GM19468 (cell line): ENCODE measurements around the gene SLC1A3.

Experiments used
- ATAC-seq: cut with Tn5 transposase; IDR thresholded peaks from one replicate; pipeline ENCODE4 v1.9.1; 2021; ENCODE audit warnings: mild to moderate bottlenecking, moderate library complexity, moderate number of reproducible peaks; ENCODE audit not compliant: unreplicated experiment; ENCODE audit errors: extremely low read depth

The SLC1A3 gene

DNA sequence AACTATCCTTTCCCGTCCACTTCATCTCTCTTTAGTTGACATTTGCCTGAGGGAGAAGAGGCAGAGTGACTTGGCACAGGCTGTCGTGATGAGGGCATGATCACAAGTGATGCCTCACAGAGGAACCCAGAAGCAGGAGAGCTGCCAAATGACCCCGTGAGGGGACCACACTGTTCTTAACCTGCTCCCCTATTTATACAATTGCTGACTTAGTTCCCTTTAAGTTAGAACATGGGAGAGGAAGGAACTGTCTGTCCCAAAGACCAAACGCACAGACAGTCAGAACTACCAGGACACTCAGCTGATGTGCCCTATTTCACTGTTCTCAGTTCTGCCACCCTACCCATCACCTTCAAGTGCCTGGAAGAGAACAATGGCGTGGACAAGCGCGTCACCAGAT lies 73.7 kb downstream of the SLC1A3 start:
- ATAC-seq: no peak

DNA sequence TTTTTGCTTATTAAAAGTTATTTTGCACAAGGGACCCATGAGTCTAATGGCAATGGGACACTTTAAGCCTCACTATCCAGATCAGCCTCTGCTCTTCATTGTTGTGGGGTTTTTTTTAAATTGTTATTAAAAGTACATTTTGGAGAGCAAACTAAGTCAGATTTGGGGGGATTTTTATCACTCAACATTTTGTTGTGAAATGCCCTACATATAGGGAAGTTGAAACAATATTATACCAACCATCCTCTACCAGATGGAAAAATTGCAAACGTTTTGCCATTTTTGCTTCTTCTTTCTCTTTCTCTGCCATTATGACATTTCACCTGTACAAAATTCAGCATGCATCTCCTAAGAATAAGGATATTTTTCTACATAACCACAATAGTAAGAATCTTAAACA lies 75.3 kb downstream of the SLC1A3 start:
- no peak for ATAC-seq

DNA sequence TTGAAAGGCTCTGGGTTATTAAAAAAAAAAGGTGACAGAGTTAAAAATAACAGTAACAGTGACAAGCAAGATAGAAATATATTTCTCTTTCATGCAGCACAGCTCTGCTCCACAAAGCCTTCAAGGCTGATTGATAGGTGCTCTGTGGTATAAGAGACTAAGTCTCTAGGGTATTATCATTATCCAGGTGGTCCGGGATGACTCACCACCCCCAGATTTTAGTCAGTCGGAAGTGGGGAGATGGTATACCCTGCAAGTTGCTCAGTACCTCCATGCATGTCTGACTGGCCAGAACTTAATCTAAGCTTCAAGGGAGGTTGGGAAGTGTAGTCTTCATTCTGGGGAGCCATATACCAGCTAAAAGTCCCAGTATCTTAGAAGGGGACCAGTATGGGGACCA lies 76.1 kb downstream of the SLC1A3 start:
- no peak for ATAC-seq

DNA sequence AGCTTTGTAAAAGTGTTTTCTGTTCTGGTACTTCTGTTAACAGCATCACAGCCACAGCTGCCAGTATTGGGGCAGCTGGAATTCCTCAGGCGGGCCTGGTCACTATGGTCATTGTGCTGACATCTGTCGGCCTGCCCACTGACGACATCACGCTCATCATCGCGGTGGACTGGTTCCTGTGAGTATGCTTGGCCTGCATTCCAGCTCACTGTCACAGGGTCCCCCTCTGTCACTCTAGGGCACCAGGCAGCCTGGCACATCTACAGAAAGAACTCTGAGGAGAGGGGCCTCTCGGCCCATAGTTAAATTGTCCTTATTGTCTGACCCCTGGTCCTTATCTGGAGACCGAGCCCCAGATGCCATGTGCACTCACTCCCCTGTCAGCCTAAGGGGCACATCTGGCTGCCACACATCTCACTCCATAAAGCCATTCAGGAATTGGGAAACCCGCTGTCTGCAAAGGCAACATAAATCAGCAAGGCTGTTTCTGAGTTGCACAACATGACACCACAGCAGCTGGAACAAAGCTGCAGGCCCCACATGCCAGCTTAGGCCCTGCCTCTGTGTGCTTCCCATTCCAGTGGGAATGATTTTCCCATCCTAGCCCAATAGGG lies 77.5 kb downstream of the SLC1A3 start:
- no peak for ATAC-seq

DNA sequence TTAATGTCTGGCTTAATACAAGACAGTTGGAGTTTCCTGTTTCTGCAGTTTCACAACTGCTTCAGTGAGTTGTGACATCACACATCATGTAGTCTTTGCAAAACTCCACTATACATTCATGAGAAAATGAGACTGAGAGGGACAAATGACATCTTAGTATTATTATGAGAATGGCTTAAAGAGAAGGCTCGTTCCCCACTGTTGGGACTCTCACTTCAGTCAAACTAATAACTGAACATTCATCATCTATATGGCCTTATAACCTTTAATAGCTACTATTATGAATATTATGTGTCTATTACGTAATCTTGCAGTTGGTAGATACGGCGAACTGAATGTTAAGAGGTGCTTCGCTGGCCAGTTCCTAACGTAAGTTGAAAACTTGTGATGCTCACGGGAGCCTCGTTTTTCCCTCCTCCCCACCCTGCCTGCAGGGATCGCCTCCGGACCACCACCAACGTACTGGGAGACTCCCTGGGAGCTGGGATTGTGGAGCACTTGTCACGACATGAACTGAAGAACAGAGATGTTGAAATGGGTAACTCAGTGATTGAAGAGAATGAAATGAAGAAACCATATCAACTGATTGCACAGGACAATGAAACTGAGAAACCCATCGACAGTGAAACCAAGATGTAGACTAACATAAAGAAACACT lies 79.4 kb downstream of the SLC1A3 start:
- peak; percentile 35 for ATAC-seq

DNA sequence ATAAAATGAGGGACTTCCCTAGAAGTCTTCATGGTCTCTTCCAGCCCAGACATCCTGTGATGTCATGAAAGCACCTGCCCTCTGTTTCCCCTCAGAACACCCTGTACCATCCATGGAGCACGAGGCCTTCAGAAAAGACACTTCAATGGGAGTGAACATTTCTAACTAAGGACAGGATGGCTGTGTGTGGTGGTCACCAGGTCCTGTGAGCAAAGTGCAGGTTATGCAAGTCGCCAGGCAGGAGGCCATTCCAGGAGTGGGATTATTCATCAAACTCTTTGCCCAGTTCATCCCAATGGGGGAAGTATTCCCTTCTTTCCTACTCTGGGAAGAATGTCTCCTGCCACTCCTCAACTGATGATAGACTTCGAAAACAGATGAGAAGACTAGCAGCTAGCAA lies 80.5 kb downstream of the SLC1A3 start:
- no peak for ATAC-seq

DNA sequence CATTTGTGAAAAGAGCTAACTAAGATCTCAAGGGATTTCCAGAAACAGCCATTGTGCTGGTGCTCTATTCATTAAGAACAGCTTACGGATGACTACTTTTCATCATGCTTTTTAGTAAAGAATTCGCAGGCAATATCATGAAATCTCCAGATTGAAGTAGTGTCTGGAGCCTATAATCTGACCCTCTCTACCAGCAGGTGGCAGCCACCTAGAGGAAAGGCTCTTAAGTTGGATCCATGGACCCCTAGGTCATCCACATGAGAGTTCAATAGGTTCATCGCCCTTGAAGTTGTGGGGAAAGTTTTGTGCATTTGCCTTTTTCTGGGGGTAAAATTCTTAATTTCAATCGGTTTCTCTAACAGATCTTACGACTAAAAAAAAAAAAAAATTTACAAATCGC lies 82.3 kb downstream of the SLC1A3 start:
- ATAC-seq: no peak

DNA sequence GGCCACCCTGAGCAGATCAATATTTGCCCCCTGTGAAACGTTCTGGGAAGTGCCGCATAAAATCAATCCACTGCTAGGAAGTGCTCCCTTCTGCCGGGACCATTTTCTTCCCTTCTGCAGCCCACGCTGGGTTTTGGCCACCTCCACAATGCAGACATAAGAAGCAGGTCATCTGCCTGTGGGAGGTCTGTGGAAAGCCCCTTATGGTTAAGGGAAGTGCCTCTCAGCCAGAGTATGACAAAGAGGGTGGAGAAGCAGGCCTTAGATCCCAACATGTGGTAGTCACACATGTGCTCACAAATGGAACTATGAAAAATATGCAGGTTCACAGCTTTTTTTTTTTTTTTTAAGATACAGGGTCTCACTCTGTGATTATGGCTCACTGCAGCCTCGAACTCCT lies 82.8 kb downstream of the SLC1A3 start:
- ATAC-seq: no peak

DNA sequence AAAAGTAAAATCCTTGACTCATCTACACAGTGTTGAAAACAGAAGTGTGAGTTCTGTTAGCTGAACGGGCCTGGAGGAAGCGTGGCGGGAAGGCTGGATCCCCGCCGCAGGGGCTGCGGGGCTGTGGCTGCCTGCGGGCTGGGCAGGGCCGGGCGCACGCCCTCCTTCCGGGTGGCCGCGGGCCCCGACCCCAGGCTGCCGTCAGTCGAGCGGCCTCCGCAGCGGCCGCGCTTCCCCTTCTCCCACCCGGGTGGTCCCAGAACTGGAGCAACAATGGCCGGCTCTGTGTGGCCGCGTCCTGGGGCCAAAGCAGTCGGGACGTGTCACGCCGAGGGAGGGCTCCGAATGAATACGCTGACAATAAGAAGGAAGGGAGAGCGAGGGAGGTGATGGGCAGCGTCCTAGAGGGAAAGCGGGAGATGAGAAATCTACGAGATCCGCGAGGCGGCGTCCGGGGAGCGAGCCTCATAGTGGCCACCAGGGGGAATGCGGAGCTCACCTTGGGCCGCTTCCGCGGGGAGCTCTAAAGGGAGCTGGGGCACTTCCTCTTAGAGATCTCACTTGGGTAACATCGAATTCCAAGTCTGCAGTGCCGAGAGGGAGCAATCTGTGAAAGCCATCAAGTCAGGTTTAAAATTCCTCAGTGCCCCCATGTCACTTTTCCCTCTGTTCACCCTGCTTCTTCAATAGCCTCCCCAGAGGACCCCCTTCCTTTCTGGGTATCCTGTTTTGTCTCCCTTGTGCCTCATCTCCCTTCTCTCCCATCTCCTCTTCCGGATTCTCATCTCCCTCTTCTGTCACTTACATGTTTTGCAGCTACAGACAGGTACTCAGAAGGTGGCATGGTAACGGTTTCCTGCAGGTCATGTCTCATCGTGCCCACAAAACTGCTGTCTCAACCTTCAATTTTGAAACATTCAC lies 83.9 kb downstream of the SLC1A3 start:
- peak; percentile 57 for ATAC-seq

DNA sequence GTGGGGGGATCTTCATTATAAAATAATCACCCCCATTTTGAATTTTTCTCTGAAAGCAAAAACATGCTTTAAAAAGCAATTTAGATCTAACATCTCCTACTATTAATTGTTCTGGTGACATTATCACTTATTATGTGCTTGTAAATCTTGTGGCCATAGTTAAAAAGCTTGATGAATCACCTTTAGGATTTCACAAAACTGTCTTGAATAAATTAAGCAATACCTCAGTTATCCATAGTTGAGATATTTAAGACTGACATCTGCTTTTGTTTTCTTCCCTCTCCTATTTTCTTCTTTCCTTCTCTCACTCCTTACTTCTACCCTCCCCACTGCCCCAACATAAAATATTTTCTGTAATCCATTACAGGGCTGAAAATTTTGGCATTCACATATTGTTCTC lies 84.8 kb downstream of the SLC1A3 start:
- ATAC-seq: no peak

DNA sequence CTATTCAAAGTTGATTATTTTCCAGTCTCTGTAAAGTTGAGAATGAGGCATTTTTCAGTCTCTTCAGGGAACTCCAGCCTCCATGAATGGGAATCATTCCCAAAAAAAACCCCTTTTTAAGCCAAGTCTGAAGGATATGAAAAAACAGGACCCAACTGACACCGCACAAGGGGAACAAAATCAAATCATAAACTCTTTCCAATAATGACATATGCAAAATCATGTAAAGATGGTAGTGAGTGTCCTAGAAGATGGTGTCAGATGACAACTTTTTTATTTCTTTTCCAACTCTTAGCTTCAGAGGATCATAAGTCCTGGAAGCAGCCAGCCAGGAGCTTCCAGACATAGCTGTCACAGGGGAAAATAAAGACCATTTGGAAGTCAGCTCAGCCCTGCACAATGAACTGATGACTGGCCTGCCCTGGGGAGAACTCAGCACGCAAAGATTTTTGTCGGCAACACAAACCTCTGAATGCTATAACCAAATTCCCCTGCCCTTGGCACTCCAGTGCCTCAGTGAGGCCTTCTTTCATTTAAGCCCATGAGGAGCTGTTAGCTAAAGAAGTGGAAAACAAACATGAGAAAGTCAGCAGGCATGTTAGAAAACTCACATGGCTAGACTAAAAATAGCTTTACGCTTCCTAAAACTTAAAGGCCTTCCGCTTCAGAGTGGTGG lies 85.4 kb downstream of the SLC1A3 start:
- ATAC-seq: no peak

DNA sequence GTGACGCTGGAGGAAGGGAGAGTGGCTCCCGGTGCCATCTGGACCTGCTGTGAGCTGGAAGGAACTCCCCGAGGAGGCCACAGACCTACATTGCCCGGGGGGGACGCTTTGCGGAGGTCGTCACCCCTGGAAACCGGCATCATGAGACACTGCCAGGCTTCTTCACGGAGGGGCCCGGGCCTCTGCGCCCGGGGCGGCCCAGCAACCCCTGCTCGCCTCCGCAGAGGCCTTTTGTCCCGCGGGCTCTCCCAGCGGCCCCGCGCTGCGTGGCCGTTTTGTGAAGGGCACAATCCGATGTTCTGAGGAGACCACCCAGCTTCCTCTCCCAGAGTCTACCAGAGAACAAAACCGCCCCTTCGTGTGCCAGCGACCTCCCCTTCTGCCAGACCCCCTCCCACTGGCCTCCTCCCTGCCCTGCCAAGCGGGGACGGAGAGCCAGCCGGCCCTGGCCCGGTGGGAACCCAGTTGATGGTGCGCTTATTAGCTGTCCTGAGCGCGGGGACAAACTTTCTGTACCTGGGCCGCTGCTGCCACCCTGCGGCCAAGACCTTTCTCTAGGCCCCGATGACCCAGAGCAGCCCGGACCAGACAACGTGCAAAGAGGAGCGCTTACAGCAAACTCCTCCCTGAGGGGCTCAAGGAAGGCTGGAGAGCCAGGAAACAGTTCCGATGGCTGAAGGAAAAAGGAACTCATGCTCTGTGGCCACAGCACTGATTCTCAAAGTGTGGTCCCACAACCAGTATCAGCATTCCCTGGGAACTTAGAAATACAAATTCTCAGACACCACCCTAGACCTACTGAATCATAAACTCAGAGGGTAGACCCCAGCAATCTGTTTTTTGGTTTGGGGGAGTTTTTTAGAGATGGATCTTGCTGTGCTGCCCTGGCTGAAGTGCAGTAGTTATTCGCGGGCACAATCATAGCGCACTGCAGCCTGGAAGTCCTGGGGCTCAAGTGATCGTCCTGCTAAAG lies 86.7 kb downstream of the SLC1A3 start:
- peak; percentile 50 for ATAC-seq

DNA sequence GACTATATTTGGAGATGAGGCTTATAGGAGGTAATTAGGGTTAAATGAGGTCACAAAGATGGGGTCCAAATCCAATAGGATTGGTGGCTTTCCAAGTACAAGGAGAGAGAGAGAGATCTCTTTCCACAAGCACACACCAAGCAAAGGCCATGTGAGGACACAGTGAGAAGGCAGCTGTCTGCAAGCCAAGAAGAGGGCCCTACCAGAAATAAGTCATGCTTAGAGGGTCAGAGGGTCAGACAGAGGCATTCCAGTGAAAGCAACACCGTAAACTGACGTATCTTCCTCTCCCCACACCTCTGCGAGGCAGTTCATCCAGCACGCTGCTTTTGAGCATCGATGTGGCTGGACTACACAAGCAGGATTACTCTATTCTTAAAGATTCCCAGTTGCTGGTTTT lies 87.9 kb downstream of the SLC1A3 start:
- no peak for ATAC-seq

DNA sequence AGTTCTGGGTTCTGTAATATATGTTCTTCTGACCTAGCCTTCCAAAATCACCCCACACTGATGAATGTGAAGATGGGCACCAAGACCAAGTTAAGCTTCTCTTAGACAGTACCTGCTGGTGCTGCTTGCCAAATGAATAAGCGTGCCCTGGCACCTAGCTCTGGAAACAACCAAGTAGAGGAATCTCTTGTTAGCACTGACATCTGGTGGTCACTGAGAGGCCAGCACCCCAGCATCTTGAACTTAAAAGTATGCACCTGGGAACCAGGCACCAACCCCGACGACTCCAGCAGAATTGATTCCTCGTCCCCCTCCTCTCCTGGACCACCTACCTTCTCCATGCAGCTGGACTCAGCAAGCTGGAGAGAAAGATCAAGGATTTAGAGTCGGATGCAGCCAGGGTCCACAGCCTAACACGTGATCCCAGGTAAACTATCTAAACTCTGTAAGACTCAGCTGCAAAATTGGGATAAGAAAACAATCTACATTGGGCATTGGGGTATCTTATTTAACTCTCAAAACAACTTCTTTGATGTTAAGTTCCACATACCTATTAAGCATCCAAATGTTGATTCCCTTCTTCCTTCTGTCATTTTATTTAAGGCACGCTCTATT lies 89.8 kb downstream of the SLC1A3 start:
- no peak for ATAC-seq

DNA sequence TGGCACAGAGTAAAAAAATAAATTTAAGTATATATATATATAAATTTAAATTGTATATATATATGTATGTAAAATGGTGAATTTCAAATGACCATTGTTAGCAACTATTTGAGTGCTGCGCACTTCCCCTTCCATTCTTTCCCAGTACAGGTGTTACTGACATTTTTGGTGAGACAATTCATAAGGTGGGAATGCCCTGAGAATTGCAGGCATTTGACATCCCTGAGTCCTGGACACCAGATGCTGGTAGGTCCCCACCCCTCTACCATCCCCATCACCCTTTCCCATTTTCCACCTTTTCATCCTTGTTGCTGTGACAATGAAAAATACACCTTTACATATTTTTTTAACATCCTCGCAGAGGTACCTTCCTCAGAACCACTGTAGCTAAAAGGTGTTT lies 91.6 kb downstream of the SLC1A3 start:
- ATAC-seq: no peak

DNA sequence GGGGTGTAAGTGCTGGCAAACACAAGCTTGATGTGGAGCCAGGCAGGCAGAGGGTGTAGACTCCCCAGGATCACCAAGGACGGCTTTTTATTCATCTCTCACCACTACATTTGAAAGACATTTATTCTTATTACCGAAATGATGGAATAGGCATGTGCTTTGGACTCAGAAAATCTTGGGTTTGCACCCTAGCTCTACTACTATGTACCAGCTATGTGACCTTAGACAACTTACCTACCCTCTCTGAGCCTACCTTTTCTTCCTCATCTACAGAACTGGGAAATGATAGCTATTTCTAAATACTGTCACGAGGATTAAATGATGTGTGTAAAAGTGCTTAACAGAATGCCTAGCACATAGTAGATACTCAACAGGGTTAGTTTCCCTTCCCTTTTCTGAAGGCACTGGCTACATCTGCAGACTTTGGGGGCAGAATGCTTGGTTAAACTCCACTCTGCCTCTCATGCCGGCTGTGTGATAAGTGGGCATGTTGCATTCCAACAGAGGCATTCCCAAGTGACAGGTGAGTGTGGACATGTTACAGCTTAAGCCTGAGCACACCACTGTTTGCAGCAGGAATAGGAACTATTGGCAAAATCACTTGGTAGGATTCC lies 94.8 kb downstream of the SLC1A3 start:
- peak; percentile 93 for ATAC-seq

DNA sequence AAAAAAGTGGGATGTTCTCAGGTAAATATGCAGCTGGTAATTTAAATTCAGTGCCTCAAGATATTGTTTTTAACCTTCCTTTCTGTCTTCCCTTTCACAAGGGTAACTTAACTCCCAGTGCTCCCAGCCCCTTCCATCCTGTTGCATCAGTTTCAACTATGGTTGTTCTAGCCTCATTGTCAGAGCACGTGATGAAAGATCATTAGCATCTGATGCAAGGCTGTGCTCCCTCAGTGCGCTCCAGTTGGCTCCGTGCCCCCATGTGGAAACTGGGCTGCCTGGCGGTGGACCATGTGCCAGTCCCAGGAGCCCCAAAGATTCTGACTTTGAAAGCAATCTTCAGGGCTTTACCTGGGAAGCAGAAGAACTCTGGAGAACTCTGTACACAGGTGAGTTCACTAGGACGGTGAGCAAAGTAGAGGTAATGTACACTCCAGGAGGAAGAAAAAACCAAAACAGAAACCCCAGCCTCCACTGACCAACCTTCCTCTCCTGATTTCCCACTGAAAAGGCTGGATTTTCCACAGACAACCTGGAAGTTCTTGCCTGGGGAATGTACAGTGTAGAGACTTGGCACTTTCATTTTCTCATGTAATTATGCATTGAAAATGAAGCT lies 96.9 kb downstream of the SLC1A3 start:
- ATAC-seq: no peak

DNA sequence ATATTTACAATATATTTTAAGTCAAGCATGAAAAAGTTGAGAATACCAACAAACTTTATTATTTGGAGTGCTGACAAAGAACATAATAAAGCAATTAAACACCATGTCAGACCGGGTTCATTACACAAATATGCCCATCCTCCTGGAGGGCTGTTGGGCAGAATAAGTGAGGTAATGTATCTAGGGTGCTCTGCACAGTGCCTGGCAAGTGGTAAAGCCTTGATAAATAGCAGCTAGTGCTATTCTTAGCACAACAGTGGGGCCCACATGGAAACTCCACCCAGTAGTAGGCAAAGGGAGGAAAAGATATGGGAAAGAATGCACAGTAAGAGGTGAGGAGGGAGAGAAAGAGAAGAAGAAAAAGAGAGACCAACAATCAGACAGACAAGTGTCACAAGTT lies 97.7 kb downstream of the SLC1A3 start:
- no peak for ATAC-seq
